Endothelial cell (in vitro differentiated cells): Measurements from ENCODE around the gene PCP2. TPM values are rescaled to one million over a fixed set of nuclear protein-coding genes. Genes with fewer than 3 reads are reported as not detected.

Experiments
- DNase-seq: peaks from one replicate; pipeline ENCODE4 v3.0.0; 2021; ENCODE audit warnings: low spot score
- H3K27ac Mint-ChIP-seq: one replicate; pipeline ENCODE4 v1.8.0; 2021; ENCODE audit warnings: mixed read lengths, inconsistent platforms; ENCODE audit not compliant: unreplicated experiment
- H3K27me3 Mint-ChIP-seq: one replicate; pipeline ENCODE4 v1.8.0; 2021; ENCODE audit warnings: mild to moderate bottlenecking, moderate library complexity, mixed read lengths, inconsistent platforms; ENCODE audit not compliant: unreplicated experiment
- H3K36me3 Mint-ChIP-seq: one replicate; pipeline ENCODE4 v1.8.0; 2021; ENCODE audit warnings: mild to moderate bottlenecking, low read depth, mixed read lengths, inconsistent platforms; ENCODE audit not compliant: unreplicated experiment
- H3K4me1 Mint-ChIP-seq: one replicate; pipeline ENCODE4 v1.8.0; 2021; ENCODE audit warnings: mild to moderate bottlenecking, mixed read lengths, inconsistent platforms; ENCODE audit not compliant: unreplicated experiment
- H3K4me3 Mint-ChIP-seq: one replicate; pipeline ENCODE4 v1.8.0; 2021; ENCODE audit warnings: mild to moderate bottlenecking, mixed read lengths, inconsistent platforms; ENCODE audit not compliant: unreplicated experiment
- H3K9me3 Mint-ChIP-seq: one replicate; pipeline ENCODE4 v1.8.0; 2021; ENCODE audit warnings: mixed read lengths, inconsistent platforms; ENCODE audit not compliant: unreplicated experiment
- CTCF ChIP-seq: fragments of 200-600 bp; sonication (generic); IDR thresholded peaks from one replicate; pipeline ENCODE4 v1.5.0; 2021; ENCODE audit warnings: antibody characterized with exemption; ENCODE audit not compliant: unreplicated experiment
- total RNA-seq: library from RNA; stranded (reverse); fragmentation: NEBNext Ultra II Directional; extraction: Animal tissue kit (Norgen Biotek cat#: 25700); gene quantifications from one replicate; pipeline ENCODE4 v1.2.1, GENCODE V29; 2021; ENCODE audit not compliant: unreplicated experiment

Gene PCP2
- total RNA-seq, 1 donor from 2014 or later = not detected

GRCh38 chr19:7679771-7680605, 46.5 kb upstream of the PCP2 start:
- DNase-seq = no peak
- Mint-ChIP-seq H3K27ac (peak overlapping the region; percentile 50), H3K4me1 (no peaks in the 10 kb centered on the region)

GRCh38 chr19:7678971-7679751, 45.6 kb upstream of the PCP2 start:
- peaks cover 14% of the 10 kb centered on the region for H3K27me3 Mint-ChIP-seq
- peak overlapping the region; percentile 31 for H3K4me3 Mint-ChIP-seq
- H3K4me1 Mint-ChIP-seq = no peaks in the 10 kb centered on the region
- no peak for DNase-seq
- peaks cover 4% of the 10 kb centered on the region for H3K9me3 Mint-ChIP-seq
- no peak overlapping the region for H3K27ac Mint-ChIP-seq
- H3K36me3 Mint-ChIP-seq = peaks cover 9% of the 10 kb centered on the region
- no peak for TF ChIP-seq CTCF

More at GRCh38 chr19:7679771-7680605, 46.5 kb upstream of the PCP2 start:
- H3K36me3 Mint-ChIP-seq = peaks cover 9% of the 10 kb centered on the region
- H3K27me3 Mint-ChIP-seq = peaks cover 14% of the 10 kb centered on the region
- H3K9me3 Mint-ChIP-seq = no peaks in the 10 kb centered on the region
- peak overlapping the region; percentile 80 for H3K4me3 Mint-ChIP-seq
- no peak for TF ChIP-seq CTCF

- H3K4me1 Mint-ChIP-seq = no peaks in the 10 kb centered on the region
- peaks cover 4% of the 10 kb centered on the region for H3K9me3 Mint-ChIP-seq
- no peak for TF ChIP-seq CTCF
- H3K36me3 Mint-ChIP-seq = peaks cover 6% of the 10 kb centered on the region
- no peak for DNase-seq
- no peak overlapping the region for H3K27ac Mint-ChIP-seq
- H3K27me3 Mint-ChIP-seq = peaks cover 10% of the 10 kb centered on the region
- peak overlapping the region; percentile 21 for H3K4me3 Mint-ChIP-seq
Observed at GRCh38 chr19:7677669-7678311, 44.3 kb upstream of the PCP2 start.

GRCh38 chr19:7676854-7677253, 43.3 kb upstream of the PCP2 start, which contains the start of gene MCEMP1:
Gene MCEMP1, plus strand, starts transcription at chr19:7677090. Its CDS starts 31 bp downstream, at chr19:7677121.
- Mint-ChIP-seq H3K9me3 (peaks cover 4% of the 10 kb centered on the region), H3K4me3 (peak within 1 kb of the TSS; percentile 21), H3K4me1 (no peaks in the 10 kb centered on the region), H3K27ac (no peak within 1 kb of the TSS), H3K27me3 (peaks cover 14% of the 10 kb centered on the region), H3K36me3 (peaks cover 4% of the 10 kb centered on the region)
- TF ChIP-seq CTCF = no peak
- no peak for DNase-seq
